Astrocyte (in vitro differentiated cells and primary cell): ENCODE data around the gene ESRRB. TPM values are rescaled to one million over a fixed set of nuclear protein-coding genes. Genes with fewer than 3 reads are reported as not detected.

ENCODE experiments used
- DNase-seq: peaks from one replicate; pipeline ENCODE4 v3.0.0-alpha.2; 2010; ENCODE audit warnings: low read depth
- FAIRE-seq: peaks from 2 replicates; lab custom pipeline; 2011; peaks lifted over from hg19 to GRCh38; lab: Jason Lieb, UNC
- H2AFZ ChIP-seq: 2 replicates; pipeline ENCODE4 v1.6.0; 2012; ENCODE audit warnings: low read depth, low read length, inconsistent platforms
- H3K27ac ChIP-seq: 2 replicates; pipeline ENCODE4 v1.5.1; 2011; ENCODE audit warnings: low read depth, low read length, inconsistent platforms
- H3K27me3 ChIP-seq: 2 replicates; pipeline ENCODE4 v1.6.0; 2011; ENCODE audit warnings: low read length, inconsistent platforms; ENCODE audit not compliant: insufficient read depth
- H3K36me3 ChIP-seq: 2 replicates; pipeline ENCODE4 v1.5.1; 2011; ENCODE audit warnings: low read length, inconsistent platforms; ENCODE audit not compliant: insufficient read depth
- H3K4me1 ChIP-seq: 2 replicates; pipeline ENCODE4 v1.5.1; 2011; ENCODE audit warnings: low read length, inconsistent platforms; ENCODE audit not compliant: insufficient read depth
- H3K4me2 ChIP-seq: 2 replicates; pipeline ENCODE4 v1.6.0; 2012; ENCODE audit warnings: low read length, inconsistent platforms
- H3K4me3 ChIP-seq: 2 replicates; pipeline ENCODE4 v1.5.1; 2011; ENCODE audit warnings: low read depth, mild to moderate bottlenecking, low read length, inconsistent platforms; ENCODE audit not compliant: insufficient read depth
- H3K79me2 ChIP-seq: 2 replicates; pipeline ENCODE4 v1.6.0; 2012; ENCODE audit warnings: mild to moderate bottlenecking, low read length, inconsistent platforms; ENCODE audit not compliant: insufficient read depth
- H3K9ac ChIP-seq: 2 replicates; pipeline ENCODE4 v1.6.0; 2012; ENCODE audit warnings: mild to moderate bottlenecking, low read length, inconsistent platforms
- H3K9me3 ChIP-seq: 2 replicates; pipeline ENCODE4 v1.5.1; 2012; ENCODE audit warnings: low read depth, mild to moderate bottlenecking, low read length, inconsistent platforms; ENCODE audit not compliant: insufficient read depth
- H4K20me1 ChIP-seq: 2 replicates; pipeline ENCODE4 v1.6.0; 2012; ENCODE audit warnings: low read length, inconsistent platforms; ENCODE audit not compliant: insufficient read depth
- H3K27ac Mint-ChIP-seq: one replicate; pipeline ENCODE4 v1.8.0; 2021; ENCODE audit warnings: mild to moderate bottlenecking, mixed read lengths; ENCODE audit not compliant: unreplicated experiment
- H3K27me3 Mint-ChIP-seq: one replicate; pipeline ENCODE4 v1.8.0; 2021; ENCODE audit warnings: low read depth, mixed read lengths; ENCODE audit not compliant: unreplicated experiment
- H3K36me3 Mint-ChIP-seq: one replicate; pipeline ENCODE4 v1.8.0; 2021; ENCODE audit warnings: low read depth, mixed read lengths; ENCODE audit not compliant: unreplicated experiment
- H3K4me1 Mint-ChIP-seq: one replicate; pipeline ENCODE4 v1.8.0; 2021; ENCODE audit warnings: low read depth, mixed read lengths; ENCODE audit not compliant: unreplicated experiment
- H3K4me3 Mint-ChIP-seq: one replicate; pipeline ENCODE4 v1.8.0; 2021; ENCODE audit warnings: mild to moderate bottlenecking, moderate library complexity, mixed read lengths; ENCODE audit not compliant: unreplicated experiment
- H3K9me3 Mint-ChIP-seq: one replicate; pipeline ENCODE4 v1.8.0; 2021; ENCODE audit warnings: mild to moderate bottlenecking, mixed read lengths; ENCODE audit not compliant: unreplicated experiment
- CTCF ChIP-seq: IDR thresholded peaks from 2 replicates; pipeline ENCODE4 v1.5.1; 2011; ENCODE audit warnings: low read depth, mild to moderate bottlenecking, inconsistent platforms, low read length, moderate library complexity; ENCODE audit not compliant: insufficient read depth
- EZH2 ChIP-seq: IDR thresholded peaks from 2 replicates; pipeline ENCODE4 v1.6.1; 2012; ENCODE audit warnings: mild to moderate bottlenecking, low read length, inconsistent platforms; ENCODE audit not compliant: insufficient read depth
- total RNA-seq: library from RNA; stranded (reverse); gene quantifications from 2 replicates; pipeline ENCODE4 v1.2.1, GENCODE V29; 2021

ESRRB gene
- total RNA-seq, 1 donor from 2014 or later = not detected

DNA sequence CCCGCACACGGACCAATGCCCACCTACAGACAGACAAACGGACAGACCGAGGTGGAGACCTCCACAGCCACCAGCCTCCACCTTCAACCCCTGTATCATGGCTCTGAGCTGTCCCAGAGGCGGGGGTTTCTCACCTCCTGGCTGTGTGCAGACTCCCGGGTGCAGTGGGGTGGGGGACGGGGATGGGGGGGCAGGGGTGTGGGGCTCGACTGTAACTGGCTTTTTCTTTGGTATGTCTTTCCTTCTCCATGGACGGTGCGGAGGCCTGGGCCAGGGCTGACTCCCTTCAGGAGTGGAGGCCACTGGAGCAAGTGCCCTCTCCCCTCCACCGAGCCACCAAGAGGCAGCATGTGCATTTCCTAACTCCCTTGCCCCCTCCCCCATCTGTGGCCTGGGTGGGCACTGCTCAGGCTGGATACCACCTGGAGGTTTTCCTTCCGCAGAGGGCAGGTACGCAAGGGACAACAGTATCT lies 122.6 kb downstream of the ESRRB start:
- Mint-ChIP-seq H3K27me3 (peaks cover 22% of the 10 kb centered on the region), H3K9me3 (no peaks in the 10 kb centered on the region), H3K36me3 (no peaks in the 10 kb centered on the region), H3K4me1 (peaks cover 3% of the 10 kb centered on the region), H3K4me3 (no peak overlapping the region), H3K27ac (no peak overlapping the region)
- H3K9me3 ChIP-seq = no peaks in the 10 kb centered on the region
- no peak for TF ChIP-seq CTCF
- TF ChIP-seq EZH2 = no peak
- no peak for DNase-seq
- no peak for FAIRE-seq
- H3K27ac ChIP-seq = no peak overlapping the region
- no peak overlapping the region for H3K4me2 ChIP-seq
- H3K27me3 ChIP-seq = no peaks in the 10 kb centered on the region
- H3K4me1 ChIP-seq = no peaks in the 10 kb centered on the region
- no peak overlapping the region for H3K9ac ChIP-seq
- no peaks in the 10 kb centered on the region for H4K20me1 ChIP-seq
- H3K36me3 ChIP-seq = no peaks in the 10 kb centered on the region
- no peaks in the 10 kb centered on the region for H3K79me2 ChIP-seq
- no peak overlapping the region for H2AFZ ChIP-seq
- no peak overlapping the region for H3K4me3 ChIP-seq

- Mint-ChIP-seq H3K4me1 (peaks cover 3% of the 10 kb centered on the region), H3K4me3 (no peak overlapping the region), H3K9me3 (no peaks in the 10 kb centered on the region), H3K27me3 (peaks cover 21% of the 10 kb centered on the region), H3K27ac (no peak overlapping the region), H3K36me3 (no peaks in the 10 kb centered on the region)
- Histone ChIP-seq H4K20me1 (no peaks in the 10 kb centered on the region), H3K4me3 (no peak overlapping the region), H3K9me3 (no peaks in the 10 kb centered on the region), H3K79me2 (no peaks in the 10 kb centered on the region), H3K4me1 (no peaks in the 10 kb centered on the region), H3K36me3 (no peaks in the 10 kb centered on the region), H3K4me2 (no peak overlapping the region), H3K27me3 (no peaks in the 10 kb centered on the region), H2AFZ (no peak overlapping the region), H3K27ac (no peak overlapping the region), H3K9ac (no peak overlapping the region)
- FAIRE-seq (no peak), DNase-seq (no peak)
- TF ChIP-seq EZH2 (no peak), CTCF (no peak)
These were observed 123.0 kb downstream of the ESRRB start for GRCh38 chr14:76498976-76499375.

DNA sequence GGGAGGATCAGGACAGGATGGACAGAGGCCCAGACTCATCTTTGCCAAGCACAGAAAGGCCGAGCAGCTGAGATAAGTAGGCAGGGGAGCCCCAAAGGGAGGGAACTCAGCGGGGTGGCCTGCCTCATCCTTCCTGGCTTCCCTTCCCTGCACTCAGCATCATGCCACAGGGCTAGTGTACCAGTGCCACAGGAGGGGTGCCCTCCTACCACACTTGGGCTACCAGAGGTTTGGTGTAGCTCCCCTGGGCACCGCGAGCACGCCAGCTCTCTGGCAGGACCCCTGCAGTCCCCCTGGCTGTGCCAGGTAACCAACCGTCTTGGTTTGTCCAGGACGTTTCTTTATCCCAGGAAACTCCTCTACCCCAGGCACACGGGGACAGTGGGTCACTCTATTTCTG lies 123.5 kb downstream of the ESRRB start:
- Histone ChIP-seq H3K4me2 (no peak overlapping the region), H3K27me3 (no peaks in the 10 kb centered on the region), H3K79me2 (no peaks in the 10 kb centered on the region), H3K4me1 (no peaks in the 10 kb centered on the region), H3K36me3 (no peaks in the 10 kb centered on the region), H3K9me3 (no peaks in the 10 kb centered on the region), H2AFZ (no peak overlapping the region), H3K27ac (no peak overlapping the region), H4K20me1 (no peaks in the 10 kb centered on the region), H3K9ac (no peak overlapping the region), H3K4me3 (no peak overlapping the region)
- Mint-ChIP-seq H3K27ac (no peak overlapping the region), H3K36me3 (no peaks in the 10 kb centered on the region), H3K4me1 (peaks cover 3% of the 10 kb centered on the region), H3K27me3 (peaks cover 21% of the 10 kb centered on the region), H3K9me3 (no peaks in the 10 kb centered on the region), H3K4me3 (no peak overlapping the region)
- DNase-seq (no peak), FAIRE-seq (no peak)
- TF ChIP-seq EZH2 = no peak
- TF ChIP-seq CTCF = no peak
